ENCODE measurements around the gene SEL1L. TPM values are rescaled to one million over a fixed set of nuclear protein-coding genes. Genes with fewer than 3 reads are reported as not detected.
A peak's percentile ranks its signal among the peaks of the same experiment; 100 is the strongest.
"Not testable (repeated sequence)": the region's sequence is repeated elsewhere in the genome, so short reads cannot be mapped to it uniquely, and the experiment has no call there.

The SEL1L gene
- total RNA-seq, 1 experiment from 2014 or later: 26.7 TPM

DNA sequence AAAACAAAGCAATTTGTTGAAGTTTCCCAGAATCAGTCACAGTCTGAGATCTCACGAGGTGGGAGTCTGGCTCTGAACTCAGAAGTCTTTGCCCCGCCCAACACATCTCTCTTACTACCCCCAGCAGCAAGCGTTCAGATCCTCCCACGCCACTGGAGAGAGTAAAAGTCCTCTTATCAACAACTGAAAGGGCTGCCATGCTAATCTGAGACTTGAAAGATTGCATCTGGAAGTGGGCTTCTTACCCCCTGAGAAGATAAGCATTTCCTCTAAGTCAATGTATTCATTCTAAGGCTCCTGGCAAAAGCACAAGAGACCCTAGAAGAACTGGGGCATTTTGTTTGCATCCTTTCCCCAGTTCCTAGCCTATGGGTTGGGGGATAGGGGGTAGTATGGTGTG, 99.4 kb downstream of the SEL1L start:
- no peak overlapping the region for H3K27ac ChIP-seq
- no peak overlapping the region for H3K4me3 ChIP-seq
- H3K4me1 ChIP-seq: peaks cover 9% of the 10 kb centered on the region
- no peaks in the 10 kb centered on the region for H3K9me3 ChIP-seq (replicated peaks)
- no peaks in the 10 kb centered on the region for H3K36me3 ChIP-seq
- no peaks in the 10 kb centered on the region for H3K27me3 ChIP-seq
- no peak for DNase-seq

DNA sequence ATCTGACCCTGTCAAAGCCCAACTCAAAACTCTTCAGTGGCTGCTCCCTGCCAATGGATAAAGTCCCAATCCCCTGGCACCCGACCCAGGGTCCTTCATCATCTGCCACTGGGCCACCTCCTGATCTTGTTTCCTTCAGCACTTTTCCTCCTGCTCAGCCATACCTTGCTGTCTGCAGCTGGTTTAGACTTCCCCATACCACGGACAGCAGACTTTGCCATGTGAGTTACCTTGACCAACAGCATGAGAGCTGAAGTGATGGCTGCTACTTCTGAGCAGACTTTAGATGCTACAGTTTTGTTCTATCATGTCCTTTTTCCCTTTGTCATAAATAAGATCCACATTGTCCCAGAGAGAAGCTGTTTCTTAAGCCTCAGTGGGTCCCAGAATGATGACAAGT, 100.3 kb downstream of the SEL1L start:
- no peaks in the 10 kb centered on the region for H3K27me3 ChIP-seq
- peaks cover 11% of the 10 kb centered on the region for H3K4me1 ChIP-seq
- no peak overlapping the region for H3K4me3 ChIP-seq

DNA sequence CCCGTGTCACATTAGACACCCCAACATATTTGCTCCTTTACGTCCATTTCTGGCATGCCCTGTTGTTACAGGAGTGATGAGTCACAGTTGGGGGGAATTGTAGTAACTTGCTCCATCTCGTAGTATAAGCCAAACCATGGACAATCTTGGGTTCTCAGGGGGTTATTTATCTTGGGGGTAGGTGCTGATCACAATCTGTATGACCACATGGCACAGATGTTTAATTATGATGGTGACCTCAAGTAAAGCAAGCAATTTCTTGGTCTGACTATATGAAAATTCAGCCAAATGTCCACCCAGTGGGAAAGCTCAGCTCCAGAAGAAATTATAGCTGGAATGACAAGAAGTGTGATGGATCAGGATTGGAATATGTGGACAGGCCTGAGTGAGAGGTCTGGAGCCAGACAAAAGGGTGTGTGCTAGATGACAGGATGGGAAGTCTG, 101.4 kb downstream of the SEL1L start:
- Histone ChIP-seq H3K27ac (no peak overlapping the region), H3K4me1 (peaks cover 18% of the 10 kb centered on the region), H3K36me3 (no peaks in the 10 kb centered on the region), H3K4me3 (no peak overlapping the region), H3K9me3 (replicated peaks) (no peaks in the 10 kb centered on the region), H3K27me3 (no peaks in the 10 kb centered on the region)
- DNase-seq: peak in 1 of 2 experiments; percentile 19

More for the DNA sequence above, 100.3 kb downstream of the SEL1L start:
- Histone ChIP-seq H3K27ac (no peak overlapping the region), H3K9me3 (replicated peaks) (no peaks in the 10 kb centered on the region), H3K36me3 (no peaks in the 10 kb centered on the region)
- no peak for DNase-seq

DNA sequence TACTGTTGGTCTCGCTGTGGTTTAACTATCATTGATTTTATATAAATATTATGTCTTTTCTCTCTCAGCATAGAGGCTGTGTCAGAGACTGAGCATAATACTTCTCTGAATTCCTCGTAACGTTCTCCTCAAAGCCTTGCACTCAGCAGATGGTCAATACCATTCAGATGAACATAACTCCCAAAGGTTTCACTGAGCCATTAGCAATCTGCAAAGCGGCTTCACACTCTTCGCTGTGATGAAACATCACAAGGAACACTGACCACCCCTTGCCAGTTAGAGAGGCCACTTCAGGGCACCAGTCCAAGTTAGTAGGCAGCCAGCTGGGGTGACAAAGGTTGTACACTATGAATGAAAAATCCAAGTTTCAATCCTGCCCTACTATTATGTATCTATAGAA, 103.4 kb downstream of the SEL1L start:
- Histone ChIP-seq H3K27ac (no peak overlapping the region), H3K9me3 (replicated peaks) (no peaks in the 10 kb centered on the region), H3K27me3 (no peaks in the 10 kb centered on the region), H3K36me3 (no peaks in the 10 kb centered on the region), H3K4me3 (no peak overlapping the region), H3K4me1 (peaks cover 31% of the 10 kb centered on the region)
- DNase-seq: no peak

DNA sequence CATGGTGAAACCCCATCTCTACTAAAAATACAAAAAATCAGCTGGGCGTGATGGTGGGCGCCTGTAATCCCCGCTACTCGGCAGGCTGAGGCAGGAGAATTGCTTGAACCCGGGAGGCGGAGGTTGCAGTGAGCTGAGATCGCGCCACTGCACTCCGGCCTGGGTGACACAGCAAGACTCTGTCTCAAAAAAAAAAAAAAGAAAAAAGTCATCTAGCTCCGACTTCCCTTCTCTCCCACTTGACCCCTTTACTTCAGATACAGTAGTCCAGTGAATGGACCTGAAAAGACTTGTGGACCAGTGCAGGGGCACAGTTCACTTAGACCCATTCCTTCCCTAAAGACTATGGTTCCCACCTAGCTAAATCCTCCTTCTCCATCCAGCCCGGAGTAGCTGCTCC, 103.9 kb downstream of the SEL1L start:
- peaks cover 31% of the 10 kb centered on the region for H3K4me1 ChIP-seq
- H3K4me3 ChIP-seq; H3K9me3 ChIP-seq (replicated peaks); H3K27me3 ChIP-seq; H3K36me3 ChIP-seq; H3K27ac ChIP-seq; DNase-seq: not testable (repeated sequence)

DNA sequence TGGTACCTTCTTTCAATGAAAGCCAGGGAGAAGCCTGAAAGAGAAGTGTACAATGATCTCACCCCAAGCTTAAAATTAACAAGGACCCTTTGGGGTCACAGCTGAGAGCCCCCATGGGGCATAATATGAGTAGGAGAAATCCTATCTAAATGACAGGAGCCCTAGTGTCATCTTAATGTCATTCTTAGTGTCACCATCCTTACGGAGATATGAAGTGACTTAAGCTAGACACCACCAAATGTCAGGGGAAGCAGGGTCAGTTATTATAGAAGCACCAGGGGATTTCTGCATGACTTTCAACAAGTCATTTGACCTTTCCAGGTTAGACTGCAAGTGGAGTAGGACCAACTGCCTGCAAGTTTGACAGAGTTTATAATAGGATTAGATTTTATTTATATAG, 104.6 kb downstream of the SEL1L start:
- no peaks in the 10 kb centered on the region for H3K27me3 ChIP-seq
- peaks cover 4% of the 10 kb centered on the region for H3K36me3 ChIP-seq
- no peak for DNase-seq
- H3K4me3 ChIP-seq: no peak overlapping the region
- H3K27ac ChIP-seq: no peak overlapping the region
- H3K4me1 ChIP-seq: peaks cover 31% of the 10 kb centered on the region
- H3K9me3 ChIP-seq (replicated peaks): no peaks in the 10 kb centered on the region

DNA sequence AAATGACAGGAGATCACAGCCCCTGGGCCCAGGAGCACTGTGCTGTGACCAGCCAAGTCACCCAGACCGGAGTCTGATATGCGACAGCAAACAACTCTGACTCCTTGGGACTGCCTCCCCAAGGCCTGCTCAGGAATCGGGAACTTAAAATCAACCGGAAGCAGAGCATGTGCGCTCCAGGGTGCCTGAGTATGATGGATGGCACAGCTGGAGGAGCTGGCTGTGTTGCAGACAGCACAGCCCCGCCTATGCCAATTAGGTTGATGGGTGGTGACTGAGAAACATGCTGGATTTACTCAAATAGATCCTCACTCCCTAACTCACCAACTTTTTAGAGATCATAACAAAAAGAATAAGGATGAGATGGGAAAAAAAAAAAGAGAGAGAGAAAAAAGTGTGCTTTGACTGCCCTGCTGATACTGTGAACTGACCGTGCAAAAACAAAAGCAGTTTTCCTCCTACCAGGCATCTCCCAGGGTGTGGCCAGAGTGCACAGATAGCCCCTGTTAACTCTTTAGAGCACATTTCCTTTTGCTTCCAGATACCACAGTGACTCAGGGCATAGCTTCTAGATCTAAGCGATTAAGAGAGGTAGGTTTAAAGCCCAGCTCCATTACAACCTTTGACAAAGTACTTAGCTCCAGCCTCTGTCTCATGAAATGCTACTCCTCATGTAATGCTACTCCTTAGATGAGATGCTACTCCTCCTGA, 106.2 kb downstream of the SEL1L start:
- H3K9me3 ChIP-seq (replicated peaks): 0 out of 2 replicates have a peak, but pooled peaks cover 2% of the 10 kb centered on the region
- H3K4me3 ChIP-seq: peak overlapping the region; percentile 38
- H3K27me3 ChIP-seq: no peaks in the 10 kb centered on the region
- peaks cover 4% of the 10 kb centered on the region for H3K36me3 ChIP-seq
- DNase-seq: peak; percentile 82 to 87
- peaks cover 29% of the 10 kb centered on the region for H3K4me1 ChIP-seq
- H3K27ac ChIP-seq: peak overlapping the region; percentile 63

DNA sequence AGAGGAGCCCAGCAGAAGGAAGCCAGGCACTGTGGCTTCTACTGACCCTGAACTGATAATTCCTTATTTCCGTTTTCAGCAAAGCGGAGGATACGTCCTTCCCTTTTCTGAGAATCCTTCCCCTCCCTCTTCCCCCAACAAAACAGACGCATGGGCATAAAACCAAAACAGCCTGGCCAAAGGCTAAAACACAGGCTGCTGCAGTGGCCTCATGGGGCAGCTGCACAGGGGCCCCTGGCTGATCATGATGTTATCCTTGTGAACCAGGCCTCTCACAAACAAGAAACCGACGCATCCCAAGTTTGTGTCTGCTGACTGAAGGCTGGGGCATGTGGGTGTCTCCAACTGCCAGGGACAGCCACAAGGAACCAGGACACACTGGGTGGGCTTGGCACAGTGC, 110.1 kb downstream of the SEL1L start:
- Histone ChIP-seq H3K27me3 (no peaks in the 10 kb centered on the region), H3K9me3 (replicated peaks) (0 out of 2 replicates have a peak, but pooled peaks cover 2% of the 10 kb centered on the region), H3K27ac (no peak overlapping the region), H3K4me3 (no peak overlapping the region), H3K4me1 (peaks cover 20% of the 10 kb centered on the region), H3K36me3 (peaks cover 5% of the 10 kb centered on the region)
- DNase-seq: no peak

Other genes with a start within 250 kb of the SEL1L start
- 26.2 and 27.4 TPM in 2 replicates for gene STON2, start 133.5 kb downstream of the SEL1L start, total RNA-seq (2014; rRNA removed; shearing (Covaris generic))

All from SJCRH30 (cell line).